Endothelial cell (in vitro differentiated cells): ENCODE results near the gene TSPAN19. TPM values are rescaled to one million over a fixed set of nuclear protein-coding genes. Genes with fewer than 3 reads are reported as not detected.
"Not testable (repeated sequence)": the region's sequence is repeated elsewhere in the genome, so short reads cannot be mapped to it uniquely, and the experiment has no call there.

Source experiments
- DNase-seq: peaks from one replicate; pipeline ENCODE4 v3.0.0; 2021; ENCODE audit warnings: low spot score
- H3K27ac Mint-ChIP-seq: one replicate; pipeline ENCODE4 v1.8.0; 2021; ENCODE audit warnings: mixed read lengths, inconsistent platforms; ENCODE audit not compliant: unreplicated experiment
- H3K27me3 Mint-ChIP-seq: one replicate; pipeline ENCODE4 v1.8.0; 2021; ENCODE audit warnings: mild to moderate bottlenecking, moderate library complexity, mixed read lengths, inconsistent platforms; ENCODE audit not compliant: unreplicated experiment
- H3K36me3 Mint-ChIP-seq: one replicate; pipeline ENCODE4 v1.8.0; 2021; ENCODE audit warnings: mild to moderate bottlenecking, low read depth, mixed read lengths, inconsistent platforms; ENCODE audit not compliant: unreplicated experiment
- H3K4me1 Mint-ChIP-seq: one replicate; pipeline ENCODE4 v1.8.0; 2021; ENCODE audit warnings: mild to moderate bottlenecking, mixed read lengths, inconsistent platforms; ENCODE audit not compliant: unreplicated experiment
- H3K4me3 Mint-ChIP-seq: one replicate; pipeline ENCODE4 v1.8.0; 2021; ENCODE audit warnings: mild to moderate bottlenecking, mixed read lengths, inconsistent platforms; ENCODE audit not compliant: unreplicated experiment
- H3K9me3 Mint-ChIP-seq: one replicate; pipeline ENCODE4 v1.8.0; 2021; ENCODE audit warnings: mixed read lengths, inconsistent platforms; ENCODE audit not compliant: unreplicated experiment
- CTCF ChIP-seq: fragments of 200-600 bp; sonication (generic); IDR thresholded peaks from one replicate; pipeline ENCODE4 v1.5.0; 2021; ENCODE audit warnings: antibody characterized with exemption; ENCODE audit not compliant: unreplicated experiment
- total RNA-seq: library from RNA; stranded (reverse); fragmentation: NEBNext Ultra II Directional; extraction: Animal tissue kit (Norgen Biotek cat#: 25700); gene quantifications from one replicate; pipeline ENCODE4 v1.2.1, GENCODE V29; 2021; ENCODE audit not compliant: unreplicated experiment

Gene TSPAN19
- total RNA-seq, 1 donor from 2014 or later = 0.59 TPM

- no peak overlapping the region for H3K27ac Mint-ChIP-seq
- H3K9me3 Mint-ChIP-seq = no peaks in the 10 kb centered on the region
- no peak for TF ChIP-seq CTCF
- no peak overlapping the region for H3K4me3 Mint-ChIP-seq
- no peaks in the 10 kb centered on the region for H3K4me1 Mint-ChIP-seq
- H3K36me3 Mint-ChIP-seq = no peaks in the 10 kb centered on the region
- DNase-seq = no peak
- no peaks in the 10 kb centered on the region for H3K27me3 Mint-ChIP-seq
Measured at GRCh38 chr12:85005615-85006014, 30.5 kb downstream of the TSPAN19 start.

GRCh38 chr12:85005047-85005446, 31.0 kb downstream of the TSPAN19 start:
- not testable (repeated sequence) for H3K27ac Mint-ChIP-seq, DNase-seq, H3K27me3 Mint-ChIP-seq, H3K9me3 Mint-ChIP-seq, H3K36me3 Mint-ChIP-seq, H3K4me3 Mint-ChIP-seq, H3K4me1 Mint-ChIP-seq

DNA sequence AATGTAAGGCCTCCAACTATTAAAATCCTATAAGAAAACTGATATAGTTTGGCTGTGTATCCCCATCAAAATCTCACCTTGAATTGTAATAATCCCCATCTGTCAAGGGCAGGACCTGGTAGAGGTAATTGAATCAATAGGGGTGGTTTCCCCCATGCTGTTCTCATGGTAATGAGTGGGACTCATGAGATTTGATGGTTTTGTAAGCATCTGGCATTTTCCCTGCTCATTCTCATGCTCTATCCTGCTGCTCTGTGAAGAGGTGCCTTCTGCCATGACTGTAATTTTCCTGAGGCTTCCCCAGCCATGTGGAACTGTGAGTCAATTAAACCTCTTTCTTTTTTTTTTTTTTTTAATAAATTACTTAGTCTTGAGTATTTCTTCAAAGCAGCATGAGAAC, 31.9 kb downstream of the TSPAN19 start:
- Mint-ChIP-seq H3K9me3 (no peaks in the 10 kb centered on the region), H3K4me1 (no peaks in the 10 kb centered on the region), H3K27me3 (no peaks in the 10 kb centered on the region), H3K27ac (no peak overlapping the region), H3K4me3 (no peak overlapping the region), H3K36me3 (no peaks in the 10 kb centered on the region)
- no peak for TF ChIP-seq CTCF
- DNase-seq = no peak

- Mint-ChIP-seq H3K36me3 (no peaks in the 10 kb centered on the region), H3K4me3 (no peak overlapping the region), H3K9me3 (no peaks in the 10 kb centered on the region), H3K27ac (no peak overlapping the region), H3K27me3 (no peaks in the 10 kb centered on the region), H3K4me1 (no peaks in the 10 kb centered on the region)
- TF ChIP-seq CTCF = no peak
- DNase-seq = no peak
Measured at GRCh38 chr12:85002778-85003296, 33.2 kb downstream of the TSPAN19 start.

DNA sequence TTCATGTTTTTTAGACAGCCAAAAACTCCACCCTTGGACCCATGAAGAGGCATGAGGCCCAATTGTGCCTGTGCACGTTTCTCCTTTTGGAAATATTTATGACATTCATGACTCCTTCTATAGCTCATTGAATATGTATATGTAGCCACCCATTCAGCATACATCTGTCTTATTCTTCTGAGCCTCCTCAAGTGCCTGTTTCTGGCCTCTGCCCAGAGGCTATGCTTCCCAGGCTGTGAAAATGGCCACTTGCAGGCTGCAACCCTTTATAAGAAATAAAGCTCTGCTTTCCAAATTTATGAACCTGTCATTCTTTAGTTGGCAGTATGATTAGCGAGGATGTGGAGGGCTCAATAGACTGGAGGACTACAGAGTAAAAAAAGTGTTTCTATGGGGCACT, 35.3 kb downstream of the TSPAN19 start:
- Mint-ChIP-seq H3K4me3 (no peak overlapping the region), H3K4me1 (peaks cover 4% of the 10 kb centered on the region), H3K27me3 (no peaks in the 10 kb centered on the region), H3K27ac (no peak overlapping the region), H3K9me3 (no peaks in the 10 kb centered on the region), H3K36me3 (no peaks in the 10 kb centered on the region)
- no peak for DNase-seq
- no peak for TF ChIP-seq CTCF

- no peak overlapping the region for H3K4me3 Mint-ChIP-seq
- no peak for TF ChIP-seq CTCF
- H3K27me3 Mint-ChIP-seq = no peaks in the 10 kb centered on the region
- no peak overlapping the region for H3K27ac Mint-ChIP-seq
- H3K36me3 Mint-ChIP-seq = no peaks in the 10 kb centered on the region
- H3K4me1 Mint-ChIP-seq = peaks cover 4% of the 10 kb centered on the region
- DNase-seq = no peak
- H3K9me3 Mint-ChIP-seq = no peaks in the 10 kb centered on the region
Measured at GRCh38 chr12:84998341-84998740, 37.7 kb downstream of the TSPAN19 start.
